CD4-positive, alpha-beta T cell treated with Interleukin-15 for 4 hours (primary cell): ENCODE results near the gene EDAR.

Experiments
- DNase-seq: peaks from one replicate; pipeline ENCODE4 v3.0.0-alpha.2; 2020; ENCODE audit warnings: low spot score

EDAR gene

DNA sequence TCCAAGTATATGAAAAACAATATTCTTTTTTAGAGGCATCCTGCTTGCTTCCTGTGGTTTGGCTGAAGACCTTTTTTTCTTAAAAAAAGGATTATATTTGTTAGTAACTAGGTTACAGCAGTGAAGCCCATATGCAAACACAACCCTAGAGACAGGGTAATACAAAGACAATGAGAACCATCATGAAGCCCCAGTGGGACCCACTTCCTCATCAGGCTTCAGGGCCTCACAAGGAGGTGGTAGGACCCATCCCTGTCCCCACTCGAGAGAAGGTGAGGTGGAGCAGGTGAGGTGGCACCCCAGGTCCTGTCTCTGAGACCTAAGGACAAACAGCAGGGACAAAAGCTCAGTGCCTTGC is 80.3 kb downstream of the EDAR start:
- DNase-seq = no peak

- no peak for DNase-seq
These were observed 81.0 kb downstream of the EDAR start for GRCh38 chr2:108907822-108908712.

- DNase-seq = no peak
These were observed 82.5 kb downstream of the EDAR start for GRCh38 chr2:108906403-108907077.

DNA sequence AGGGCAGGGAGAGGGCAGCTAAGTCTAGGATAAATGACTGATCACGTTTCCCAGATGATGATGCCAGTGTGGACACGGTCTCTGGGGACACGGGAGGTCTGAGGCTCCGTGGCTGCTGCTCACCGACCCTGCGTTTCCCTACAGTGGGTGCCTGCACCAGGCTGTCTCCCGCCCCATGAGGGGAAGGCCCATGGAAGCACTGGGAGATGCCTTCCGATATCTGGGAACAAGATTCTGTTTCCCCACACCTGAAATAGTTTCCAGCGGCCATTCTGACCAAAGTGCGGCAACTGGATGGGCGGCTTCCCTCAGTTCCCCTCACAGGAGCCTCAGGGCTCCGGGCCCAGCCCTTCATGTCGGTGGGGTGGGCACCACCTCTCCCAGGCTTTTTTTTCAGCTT is 83.1 kb downstream of the EDAR start:
- DNase-seq = no peak

- DNase-seq = no peak
These were observed 83.8 kb downstream of the EDAR start for GRCh38 chr2:108905176-108905575.

DNA sequence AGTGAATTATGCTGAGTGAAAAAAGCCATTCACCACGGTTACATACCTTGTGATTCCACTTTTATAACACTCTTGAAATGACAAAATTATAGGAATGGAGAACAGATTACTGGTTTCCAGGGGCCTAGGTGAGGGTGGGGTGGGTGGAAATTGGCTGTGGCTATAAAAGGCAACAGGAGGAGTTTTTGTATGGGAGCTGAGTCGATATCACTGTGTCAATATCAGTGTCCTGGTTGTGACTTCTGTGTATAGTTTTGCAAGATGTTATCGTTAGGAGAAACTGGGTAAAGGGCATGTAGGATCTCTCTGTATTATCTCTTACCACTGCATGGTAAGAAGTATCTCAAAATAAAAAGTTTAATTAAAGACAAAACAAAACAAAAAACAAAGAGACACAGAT is 84.3 kb downstream of the EDAR start:
- DNase-seq = no peak

DNA sequence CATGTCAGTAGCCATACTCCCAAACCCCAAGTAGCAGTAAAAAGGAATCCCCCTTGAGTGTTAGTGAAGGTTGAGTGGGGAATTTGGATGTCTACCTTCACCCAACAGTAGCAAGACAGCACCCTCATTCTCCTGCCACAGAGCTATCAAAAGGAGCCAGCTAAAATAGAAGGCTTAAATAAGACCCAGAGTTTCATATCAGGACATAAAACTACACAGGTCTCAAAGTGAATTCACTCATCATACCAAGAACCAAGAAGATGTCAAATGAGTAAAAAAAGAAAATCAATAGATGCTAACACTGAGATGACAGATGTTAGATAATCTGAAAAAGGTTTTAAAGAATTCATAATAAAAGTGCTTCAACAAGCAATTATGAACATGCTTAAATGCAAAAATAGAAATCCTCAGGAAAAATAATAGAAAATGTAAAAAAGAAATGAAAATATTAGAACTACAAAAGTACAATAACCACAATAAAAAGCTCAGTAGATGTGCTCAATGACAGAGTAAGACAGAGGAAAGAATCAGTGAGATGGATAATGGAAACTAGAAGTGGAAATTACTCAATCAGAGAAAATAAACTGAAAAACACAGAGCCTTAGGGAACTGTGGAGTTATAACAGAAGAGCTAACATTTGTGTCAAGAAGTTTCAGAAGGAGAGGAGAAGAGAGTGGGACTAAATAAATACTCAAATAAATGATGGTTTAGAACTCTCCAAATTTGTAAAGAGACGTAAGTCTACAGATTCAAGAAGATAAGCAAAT is 90.5 kb downstream of the EDAR start:
- no peak for DNase-seq

DNA sequence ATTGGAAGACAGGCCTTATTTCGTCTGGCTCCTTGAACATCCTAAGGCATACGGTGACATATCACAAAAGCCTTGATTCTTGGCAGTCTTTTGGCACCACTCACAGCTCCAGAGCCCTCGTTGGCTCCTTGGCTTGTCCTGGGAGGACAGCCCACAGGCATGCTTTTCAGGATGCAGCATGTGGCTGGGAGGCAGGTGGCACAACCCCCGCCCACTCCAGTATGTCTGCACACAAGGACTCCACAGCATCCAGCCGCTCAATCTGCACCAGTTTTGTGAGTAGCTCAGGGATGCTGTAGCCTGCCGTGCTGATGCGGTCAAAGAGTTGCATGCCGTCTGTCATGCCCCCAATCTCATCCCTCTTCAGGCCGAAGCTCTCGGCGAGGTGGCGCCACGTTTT is 92.3 kb downstream of the EDAR start:
- no peak for DNase-seq

GRCh38 chr2:108895188-108895587 is 93.8 kb downstream of the EDAR start:
- DNase-seq = no peak

- DNase-seq = no peak
These were observed 94.3 kb downstream of the EDAR start for GRCh38 chr2:108894766-108895165.

DNA sequence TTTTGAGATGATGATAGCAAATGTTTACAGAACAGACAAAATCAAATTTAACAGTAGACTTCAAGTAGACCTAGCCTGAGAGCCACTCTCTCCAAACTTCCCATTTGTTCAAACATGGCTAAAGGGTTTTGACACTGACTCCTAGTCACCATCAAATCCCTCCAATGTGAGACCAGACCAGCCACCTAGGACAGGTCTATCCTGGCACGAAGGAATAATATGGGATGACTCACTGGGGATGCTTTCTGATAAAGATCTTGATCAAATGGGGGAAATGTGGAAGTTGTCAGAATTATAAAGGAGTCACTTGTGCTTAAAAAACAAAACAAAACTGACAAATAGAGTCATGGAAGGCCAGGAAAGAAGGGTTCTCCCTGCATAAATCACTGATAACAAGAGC is 95.7 kb downstream of the EDAR start:
- no peak for DNase-seq

DNA sequence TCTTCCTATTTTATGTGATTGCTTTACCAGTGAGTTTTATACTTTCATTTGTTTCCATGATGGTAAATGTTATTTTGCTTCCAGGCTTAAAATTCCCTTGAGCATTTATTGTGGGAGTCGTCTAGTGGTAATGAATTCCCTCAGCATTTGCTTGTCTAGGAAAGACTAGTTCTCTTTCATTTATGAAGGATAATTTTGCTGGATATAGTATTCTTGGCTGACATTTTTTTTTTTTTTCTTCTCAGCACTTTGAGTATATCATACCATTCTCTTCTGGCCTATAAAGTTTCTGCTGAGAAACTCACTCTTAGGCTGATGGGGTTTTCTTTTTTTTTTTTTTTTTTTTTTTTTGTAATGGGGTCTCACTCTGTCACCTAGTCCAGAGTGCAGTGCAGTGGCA is 99.1 kb downstream of the EDAR start:
- DNase-seq = no peak

- no peak for DNase-seq
These were observed 104.4 kb downstream of the EDAR start for GRCh38 chr2:108884619-108885018.

GRCh38 chr2:108878276-108878675 is 110.7 kb downstream of the EDAR start:
- DNase-seq = no peak

GRCh38 chr2:108877506-108877905 is 111.5 kb downstream of the EDAR start:
- no peak for DNase-seq

- no peak for DNase-seq
These were observed 118.9 kb downstream of the EDAR start for GRCh38 chr2:108870069-108870644.

- DNase-seq = no peak
These were observed 119.5 kb downstream of the EDAR start for GRCh38 chr2:108869542-108869941.

- DNase-seq = no peak
These were observed 120.1 kb downstream of the EDAR start for GRCh38 chr2:108868911-108869310.

GRCh38 chr2:108866041-108866440 is 123.0 kb downstream of the EDAR start:
- no peak for DNase-seq

DNA sequence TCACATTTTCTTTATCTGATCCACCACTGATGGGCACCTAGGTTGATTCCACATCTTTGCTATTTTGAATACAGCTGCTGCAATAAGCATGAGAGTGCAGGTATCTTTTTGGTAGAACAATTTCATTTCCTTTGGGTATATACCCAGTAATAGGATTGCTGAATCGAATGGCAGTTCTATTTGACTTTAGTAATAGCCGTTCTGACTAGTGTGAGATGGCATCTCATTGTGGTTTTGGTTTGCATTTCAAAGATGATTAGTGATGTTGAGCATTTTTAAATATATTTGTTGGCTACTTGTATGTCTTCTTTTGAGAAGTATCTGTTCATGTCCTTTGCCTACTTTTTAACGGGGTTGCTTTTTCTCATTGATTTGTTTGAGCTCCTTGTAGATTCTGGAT is 130.1 kb downstream of the EDAR start:
- no peak for DNase-seq

GRCh38 chr2:108855194-108855593 is 133.8 kb downstream of the EDAR start:
- peak; percentile 12 for DNase-seq

DNA sequence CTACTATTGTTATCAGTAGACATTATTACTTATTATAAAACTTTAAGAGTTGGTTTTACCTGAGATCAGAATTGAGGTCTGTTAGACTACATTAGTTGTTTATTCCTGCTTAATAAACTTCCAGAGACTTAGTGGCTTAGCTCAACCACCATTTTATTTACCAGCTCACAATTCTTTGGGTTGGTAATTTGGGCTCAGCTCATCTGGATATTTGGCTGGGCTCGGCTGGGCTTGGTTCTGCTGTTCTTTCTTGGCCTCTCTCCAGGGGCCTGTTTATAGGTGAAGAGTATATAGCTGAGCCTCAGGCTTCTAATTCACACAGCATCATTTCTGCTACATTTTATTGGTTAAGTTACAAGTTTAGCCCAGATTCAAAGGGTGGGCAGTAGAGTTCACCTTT is 134.5 kb downstream of the EDAR start:
- DNase-seq = no peak

- no peak for DNase-seq
These were observed 135.6 kb downstream of the EDAR start for GRCh38 chr2:108853421-108853820.
